HG02642 (cell line): ENCODE results near the gene ARMH3.

Experiments used
- ATAC-seq: cut with Tn5 transposase; IDR thresholded peaks from one replicate; pipeline ENCODE4 v1.9.1; 2021; ENCODE audit warnings: mild to moderate bottlenecking; ENCODE audit not compliant: unreplicated experiment, poor library complexity

Gene ARMH3

DNA sequence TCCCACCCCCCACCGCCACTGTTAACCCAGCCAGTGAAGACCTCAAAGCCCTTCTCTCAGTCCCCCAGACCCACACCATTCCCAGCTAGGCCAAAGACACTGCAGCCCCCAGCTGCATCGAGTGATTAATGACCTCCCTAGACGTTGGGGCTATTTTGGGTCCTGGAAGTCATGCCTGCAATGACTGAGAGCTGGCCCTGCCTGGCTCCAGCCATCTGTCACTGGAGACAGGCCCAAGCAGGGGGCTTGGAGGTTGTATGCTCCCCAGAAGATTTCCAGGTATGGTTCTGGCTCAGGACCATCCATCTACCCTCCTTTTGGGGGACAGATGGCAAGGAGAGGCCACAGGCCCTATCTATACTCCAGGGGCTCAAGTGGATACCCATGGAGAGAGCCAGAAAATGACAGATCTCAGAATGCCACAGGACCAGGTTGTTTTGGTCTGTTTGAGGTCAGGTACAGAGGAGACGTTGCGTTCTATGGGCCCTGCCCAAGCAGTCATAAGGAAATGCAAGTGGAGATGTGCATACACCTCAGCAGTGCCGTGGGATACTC, 217.5 kb downstream of the ARMH3 start:
- no peak for ATAC-seq

DNA sequence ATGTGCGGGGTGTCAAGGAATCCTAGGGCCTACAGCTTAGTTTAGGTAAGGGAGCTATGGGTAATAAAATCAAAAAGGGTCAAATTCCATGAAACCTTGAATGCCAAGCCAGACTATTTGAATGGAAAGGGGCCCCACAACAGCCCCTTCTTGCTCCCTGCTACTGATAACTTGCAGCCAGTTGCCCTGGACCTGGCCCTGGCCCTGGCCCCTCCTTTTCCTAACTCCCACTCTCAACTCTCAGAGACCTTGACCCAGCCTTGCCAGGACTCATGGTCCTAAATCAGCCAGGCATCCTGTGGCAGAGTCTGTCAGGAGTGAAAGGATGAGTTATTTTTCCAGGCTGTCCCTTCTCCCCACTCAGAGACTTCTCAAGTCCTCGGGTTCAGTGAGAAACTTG, 218.2 kb downstream of the ARMH3 start:
- no peak for ATAC-seq

DNA sequence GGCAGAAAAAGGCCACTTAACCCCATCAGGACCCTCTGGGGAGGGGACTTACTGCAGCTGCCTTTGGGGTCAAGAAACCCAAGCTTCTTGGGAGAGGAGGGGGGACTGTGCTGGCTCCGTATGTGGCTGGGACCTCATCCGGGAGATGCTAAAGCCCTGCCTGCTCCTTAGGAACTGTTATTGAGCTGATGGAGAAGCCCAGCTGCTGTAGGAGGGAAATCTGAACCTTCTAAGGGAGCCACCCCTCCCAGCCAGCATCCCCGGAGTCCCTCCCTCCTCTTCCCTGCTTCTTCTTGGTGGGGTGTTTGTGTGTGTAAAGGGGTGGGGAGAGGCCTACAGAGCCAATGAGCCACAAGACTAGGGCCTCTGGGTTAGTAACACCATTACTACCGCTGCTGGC, 220.6 kb downstream of the ARMH3 start:
- no peak for ATAC-seq

DNA sequence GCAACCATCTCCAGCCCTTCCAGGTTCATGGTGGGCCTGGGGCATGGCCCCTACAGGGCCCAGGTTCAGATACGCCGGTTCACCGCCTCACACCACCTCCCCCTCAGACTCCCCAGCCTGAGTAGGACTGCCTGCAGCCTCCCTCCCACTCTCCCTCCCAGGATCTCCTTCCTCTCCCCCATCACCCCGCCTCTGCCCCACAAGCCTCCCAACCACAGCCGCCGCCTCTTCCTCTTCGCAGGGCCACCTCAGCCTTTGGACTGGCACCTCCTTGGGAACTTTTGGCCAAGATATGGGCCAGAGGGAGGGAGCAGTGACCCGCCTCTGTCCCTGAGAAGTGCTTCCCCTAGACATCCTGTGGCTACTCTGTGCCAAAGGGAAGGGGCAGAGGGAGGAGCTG, 221.6 kb downstream of the ARMH3 start:
- no peak for ATAC-seq

DNA sequence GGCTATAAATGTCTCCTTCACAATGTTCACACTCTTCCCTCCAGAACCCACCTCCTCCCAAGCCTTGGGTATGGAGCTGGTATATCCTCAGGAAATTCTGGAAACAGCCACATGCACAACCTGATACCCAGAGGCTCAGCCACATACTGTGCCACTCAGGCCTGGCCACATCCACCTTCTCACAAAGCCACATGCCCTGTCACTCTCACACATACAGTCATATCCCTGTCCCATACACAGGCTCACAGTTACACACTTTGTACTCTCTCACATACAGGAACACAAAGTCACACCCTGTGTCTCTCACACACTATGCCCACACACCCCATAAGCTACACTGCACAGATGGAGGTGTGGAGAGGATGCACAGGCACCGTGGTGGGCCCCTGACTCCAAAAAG, 222.5 kb downstream of the ARMH3 start:
- no peak for ATAC-seq

DNA sequence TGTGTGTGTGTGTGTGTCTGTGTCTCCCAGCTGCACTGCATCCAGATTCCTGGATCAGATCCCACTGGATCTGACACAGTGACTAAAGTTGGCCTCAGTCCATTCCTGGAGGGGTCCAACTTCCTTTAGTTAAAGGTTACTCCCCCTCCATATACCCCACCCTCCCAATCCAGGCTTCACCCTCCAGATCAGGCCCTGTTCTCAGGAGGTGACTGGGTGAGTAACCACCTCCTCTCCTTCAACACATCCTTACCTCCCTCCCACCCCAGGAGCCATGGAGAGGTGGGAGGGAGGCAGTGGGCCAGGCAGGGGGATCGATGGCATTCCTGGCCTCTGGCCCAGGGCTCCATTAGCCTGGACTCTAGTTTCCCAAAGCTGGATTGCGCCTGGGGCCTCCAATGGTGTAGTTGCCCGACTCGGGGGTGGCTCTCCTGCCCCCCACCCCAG, 223.6 kb downstream of the ARMH3 start:
- ATAC-seq, result no peak

DNA sequence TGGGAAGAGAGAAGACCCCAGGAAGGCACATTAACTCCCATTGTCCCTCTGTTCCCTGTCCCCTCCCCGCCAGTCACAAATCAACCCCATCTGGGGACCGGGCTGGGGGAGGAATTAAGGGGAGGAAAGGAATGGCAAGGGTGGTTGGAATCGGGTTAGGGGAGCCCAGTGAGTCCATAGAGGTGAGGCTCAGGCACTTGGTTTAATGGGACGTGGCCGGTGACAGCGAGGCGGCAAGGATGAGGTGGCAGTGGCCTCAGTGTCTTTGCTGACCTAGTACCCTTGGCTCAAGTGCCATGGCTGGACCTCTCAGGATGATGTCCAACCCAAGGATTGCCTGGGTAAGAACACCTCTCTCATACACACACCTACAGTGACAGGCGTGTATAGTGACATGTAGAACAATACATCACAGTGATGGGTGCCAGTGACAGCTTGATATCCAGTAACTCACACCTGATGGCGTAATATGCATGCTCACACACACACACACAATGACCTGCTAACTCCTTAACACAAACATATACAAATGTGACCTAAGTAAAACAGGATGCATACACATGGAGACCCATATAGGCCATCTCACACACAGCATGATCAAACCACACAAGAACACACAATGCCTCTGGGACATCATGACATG, 224.7 kb downstream of the ARMH3 start:
- ATAC-seq, result no peak

DNA sequence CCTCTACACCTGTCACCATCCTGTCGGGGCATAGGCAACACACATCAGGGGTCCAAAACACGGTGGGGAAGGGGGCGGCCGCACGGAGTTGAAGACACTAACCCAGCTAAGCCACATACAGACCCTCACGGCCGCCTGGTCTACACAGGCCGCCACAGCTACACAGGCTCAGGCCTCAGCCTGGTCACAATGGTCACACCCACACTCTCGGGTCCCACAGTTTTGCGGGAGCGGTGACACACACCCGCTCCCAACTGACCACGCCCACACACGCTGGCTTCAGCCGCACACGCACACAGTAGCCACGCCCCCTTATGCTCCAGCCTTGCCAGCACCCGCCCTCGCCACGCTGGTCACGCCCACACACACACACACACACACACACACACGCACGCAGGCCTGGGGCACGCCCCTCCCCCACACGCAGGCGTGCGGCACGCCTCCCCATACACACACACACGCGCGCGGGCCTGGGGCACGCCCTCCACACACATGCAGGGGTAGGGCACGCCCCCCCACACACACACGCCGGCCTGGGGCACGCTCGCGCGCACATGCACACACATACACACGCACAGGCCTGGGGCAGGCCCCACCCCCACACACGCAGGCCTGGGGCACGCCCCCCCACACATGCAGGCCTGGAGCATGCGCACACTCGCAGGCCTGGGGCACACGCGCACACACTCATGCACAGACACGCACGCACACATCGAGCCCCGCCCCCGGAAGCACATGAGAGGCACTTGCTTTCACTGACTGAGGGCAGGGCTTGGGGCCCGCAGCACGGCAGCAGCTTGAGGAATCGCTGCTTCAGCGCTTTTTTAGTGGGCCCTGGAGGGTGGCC, 225.4 kb downstream of the ARMH3 start:
- peak; percentile 68 for ATAC-seq

DNA sequence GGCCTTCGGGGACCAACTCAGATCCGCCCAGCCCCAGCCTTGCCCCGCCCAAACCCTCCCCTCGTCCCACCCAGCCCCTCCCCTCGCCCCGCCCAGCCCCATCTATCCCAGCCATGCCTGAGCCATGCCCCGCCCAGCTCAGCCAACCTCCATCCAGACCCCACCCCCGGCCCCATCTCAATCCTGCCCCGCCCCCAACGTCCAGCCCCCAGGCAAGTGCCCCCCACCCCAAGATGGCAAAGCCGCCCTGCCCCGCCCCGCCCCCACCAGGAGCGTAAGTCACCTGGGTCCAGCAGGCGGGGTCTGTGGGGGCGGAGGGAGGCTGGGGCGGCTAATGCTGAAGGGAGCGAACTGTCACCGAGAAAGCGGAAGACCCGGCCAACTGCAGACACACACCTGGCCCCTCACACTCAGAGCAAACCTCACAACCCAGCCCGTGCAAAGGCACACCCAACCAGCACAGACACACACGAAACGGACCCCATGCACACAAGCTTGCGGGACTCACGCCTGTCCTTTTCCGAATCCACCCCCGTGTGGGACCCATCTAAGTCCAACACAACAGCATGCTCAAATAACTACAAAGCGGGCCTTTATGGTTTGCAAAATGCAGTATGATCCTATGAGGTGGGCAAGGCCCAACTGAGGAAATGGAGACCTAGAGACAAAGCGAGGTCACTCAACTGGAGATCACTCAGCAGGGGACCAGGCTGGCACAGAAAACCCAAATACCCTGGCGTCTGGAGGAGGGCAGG, 226.2 kb downstream of the ARMH3 start:
- peak; percentile 7 for ATAC-seq

DNA sequence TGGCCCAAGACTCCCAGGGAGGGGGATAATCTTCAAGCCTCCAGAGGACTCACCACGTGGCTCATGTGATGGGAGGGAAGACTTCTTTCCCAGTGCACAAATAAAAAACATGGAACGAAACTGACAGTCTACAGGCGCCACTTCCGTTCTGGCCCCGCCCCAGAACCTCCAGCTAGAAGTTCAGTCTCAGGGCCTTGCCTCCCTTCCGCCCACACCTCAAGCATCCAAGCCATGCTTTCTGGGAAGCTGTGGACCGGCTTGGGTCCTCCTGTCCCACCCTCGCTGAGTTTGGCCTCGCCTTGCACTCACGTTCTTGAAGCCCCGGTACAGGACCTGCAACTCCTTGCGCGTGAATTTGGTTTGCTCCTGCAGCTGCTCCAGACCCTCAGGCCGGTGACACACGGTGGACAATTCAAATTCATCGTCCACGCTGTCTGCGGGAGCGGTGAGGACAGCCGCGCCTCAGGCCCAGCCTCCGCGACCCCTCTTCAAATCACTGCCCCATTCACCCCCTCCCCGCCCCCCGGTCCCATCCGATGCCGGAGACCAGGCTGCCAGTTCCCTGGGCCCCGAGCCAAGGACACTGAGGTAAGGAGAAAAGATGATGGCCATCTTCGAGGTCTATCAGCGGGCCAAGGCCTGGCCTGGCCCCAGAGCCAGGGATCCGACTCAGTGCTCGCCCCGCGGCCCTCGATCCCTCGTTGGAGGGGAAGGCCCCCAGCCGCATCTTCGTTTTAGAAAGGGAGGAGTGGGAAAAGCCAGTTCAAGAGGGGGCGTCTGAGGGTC, 227.0 kb downstream of the ARMH3 start:
- ATAC-seq, result no peak

DNA sequence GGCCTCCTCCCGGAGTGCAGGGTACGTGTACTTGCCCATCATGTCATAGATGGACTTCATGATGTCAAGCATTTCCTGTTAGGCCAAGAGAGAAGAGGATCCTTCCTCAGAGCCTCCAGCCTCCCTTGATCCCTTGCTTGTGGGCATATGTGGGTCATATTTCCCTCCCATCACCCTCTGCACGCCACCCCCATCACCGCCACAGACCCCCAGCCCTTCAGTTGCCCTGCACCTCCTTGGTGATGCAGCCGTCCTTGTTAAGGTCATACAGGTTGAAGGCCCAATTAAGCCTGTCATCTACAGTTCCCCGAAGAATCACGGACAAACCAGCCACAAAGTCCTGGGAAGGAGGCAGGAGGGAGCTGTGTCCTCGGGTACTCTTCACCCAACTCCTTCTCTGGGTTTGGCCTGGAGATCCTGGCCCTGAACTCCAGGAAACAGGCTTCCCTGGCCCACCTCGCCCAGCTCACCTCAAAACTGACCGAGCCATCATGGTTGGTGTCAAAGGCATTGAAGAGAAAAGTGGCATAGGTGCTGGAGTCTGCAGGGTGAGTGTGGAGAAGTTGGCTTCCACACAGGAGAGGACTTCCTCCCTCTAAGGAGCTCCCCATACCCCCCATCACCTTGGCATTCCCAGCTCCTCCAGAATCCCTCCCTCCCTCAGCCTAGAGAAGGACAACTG, 227.9 kb downstream of the ARMH3 start:
- no peak for ATAC-seq

DNA sequence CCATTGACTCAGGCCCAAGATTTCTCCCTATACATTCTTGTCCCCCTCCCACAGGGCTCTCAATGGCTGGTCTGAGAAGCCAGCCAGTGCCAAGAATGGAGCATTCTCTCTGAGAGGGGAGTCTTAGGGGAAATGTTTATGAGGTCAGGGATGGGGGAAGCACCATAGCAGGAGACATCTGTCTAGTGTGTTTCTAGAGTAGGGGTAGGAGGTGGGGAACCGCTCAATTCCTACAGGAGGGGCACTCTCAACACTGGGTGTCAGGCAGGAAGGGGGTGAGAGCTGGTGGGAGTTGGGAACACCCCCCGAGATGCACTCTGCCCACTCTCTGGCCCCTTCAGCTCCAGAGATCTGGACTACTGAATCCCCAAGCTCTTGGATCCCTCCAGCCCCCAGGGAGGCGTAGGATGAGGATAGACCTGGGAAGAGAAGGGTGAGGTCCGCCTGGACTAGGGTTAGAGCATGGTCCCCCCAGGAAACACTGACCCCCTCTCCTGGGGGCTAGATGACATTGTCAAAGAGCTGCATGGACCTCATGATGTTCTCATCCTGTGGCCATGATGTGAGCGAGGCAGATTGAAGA, 229.0 kb downstream of the ARMH3 start:
- ATAC-seq, result no peak

DNA sequence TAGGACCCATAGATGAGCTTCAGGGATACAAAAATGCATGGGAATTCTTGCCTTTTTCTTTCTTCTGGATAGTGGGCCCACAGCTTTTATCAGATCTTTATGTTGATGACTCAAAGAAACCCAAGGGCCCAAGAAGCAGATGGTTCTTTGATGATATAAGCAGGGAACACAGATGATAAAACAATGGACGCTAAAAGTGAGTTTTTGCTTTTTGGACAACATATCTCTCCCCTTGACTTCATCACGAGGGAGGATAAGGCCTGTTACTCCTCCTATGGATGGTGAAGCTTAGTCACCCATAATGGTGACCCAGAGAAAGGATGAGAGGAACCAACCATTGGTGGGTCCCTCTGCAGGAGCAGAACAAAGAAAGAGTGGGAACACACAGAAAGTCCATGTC, 231.2 kb downstream of the ARMH3 start:
- no peak for ATAC-seq

DNA sequence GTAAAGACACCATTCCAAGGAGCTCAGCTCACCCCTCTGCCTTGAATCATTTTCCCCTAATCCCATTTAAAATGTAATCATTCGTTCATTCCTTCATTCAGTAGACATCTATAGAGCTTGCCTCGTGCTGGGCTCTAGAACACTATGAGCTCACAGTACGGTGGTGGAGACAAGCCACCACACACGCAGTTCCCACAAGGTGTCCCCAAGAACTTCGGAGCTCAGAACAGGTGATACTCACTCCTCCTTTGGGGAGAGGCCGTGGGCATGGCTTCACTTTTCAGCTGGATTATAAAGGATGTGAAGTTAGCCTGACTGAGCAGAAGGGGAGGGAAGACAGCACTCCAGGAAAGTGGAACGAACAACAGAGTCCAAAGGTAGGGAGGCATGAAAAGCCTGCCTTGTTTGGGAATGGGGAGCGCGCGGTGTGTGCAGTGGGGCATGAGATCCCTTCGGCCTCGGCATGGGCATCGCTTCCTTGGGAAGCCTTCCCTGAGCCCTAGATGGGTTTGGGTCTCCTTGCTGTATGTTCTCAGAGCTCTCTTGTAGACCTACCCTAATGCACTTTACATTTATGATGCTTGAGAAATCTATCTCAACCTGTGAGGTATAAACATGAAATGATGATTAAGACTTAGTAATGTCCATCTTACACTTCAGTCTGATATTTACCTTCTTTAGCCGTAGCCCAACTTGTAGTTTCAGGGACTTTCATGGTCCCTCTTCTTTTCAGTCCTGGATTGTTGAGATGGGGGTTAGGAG, 236.9 kb downstream of the ARMH3 start:
- peak; percentile 19 for ATAC-seq

DNA sequence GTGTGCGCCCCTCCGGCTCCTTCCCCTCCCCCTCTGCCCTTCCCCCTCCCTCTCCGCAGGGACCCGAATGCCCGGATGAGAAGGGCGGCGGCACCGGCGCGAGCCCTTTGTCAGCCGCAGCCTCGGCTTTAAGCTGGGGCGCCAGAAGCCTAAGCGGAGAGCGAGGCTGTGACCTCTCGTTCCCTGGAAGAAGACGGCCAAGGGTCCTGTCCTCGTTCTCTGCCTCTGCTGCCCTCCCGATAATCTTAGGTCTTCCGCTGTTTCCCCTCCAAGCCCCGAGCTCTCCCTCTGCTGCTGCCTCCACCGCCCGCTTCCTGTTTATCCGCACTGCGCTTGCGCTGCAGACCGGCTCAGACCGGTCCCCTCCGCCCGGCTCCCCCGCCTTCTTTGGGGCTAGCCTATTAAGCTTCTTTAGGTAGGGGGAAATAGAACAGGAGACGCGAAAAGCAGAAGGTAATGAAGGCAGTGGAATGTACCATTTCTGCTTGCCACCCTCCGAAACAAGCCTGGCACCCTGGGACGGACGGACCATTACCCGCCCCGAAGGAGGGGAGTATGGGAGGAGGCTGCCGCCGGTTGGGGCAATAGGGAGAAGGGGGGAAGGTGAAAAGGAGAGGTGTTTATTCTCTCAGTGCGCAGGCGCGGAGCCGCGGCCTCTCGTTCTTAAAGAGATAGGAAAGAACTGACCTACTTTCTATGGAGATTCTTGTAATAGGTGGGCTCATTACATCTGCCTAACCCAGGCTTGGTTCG, 237.7 kb downstream of the ARMH3 start, which contains the start of gene OGA:
Gene OGA (minus strand): TSS at position 326 of the 753 bp plus-strand sequence. CDS start 422 bp downstream, outside the sequence.
- ATAC-seq, result peak; percentile 88

DNA sequence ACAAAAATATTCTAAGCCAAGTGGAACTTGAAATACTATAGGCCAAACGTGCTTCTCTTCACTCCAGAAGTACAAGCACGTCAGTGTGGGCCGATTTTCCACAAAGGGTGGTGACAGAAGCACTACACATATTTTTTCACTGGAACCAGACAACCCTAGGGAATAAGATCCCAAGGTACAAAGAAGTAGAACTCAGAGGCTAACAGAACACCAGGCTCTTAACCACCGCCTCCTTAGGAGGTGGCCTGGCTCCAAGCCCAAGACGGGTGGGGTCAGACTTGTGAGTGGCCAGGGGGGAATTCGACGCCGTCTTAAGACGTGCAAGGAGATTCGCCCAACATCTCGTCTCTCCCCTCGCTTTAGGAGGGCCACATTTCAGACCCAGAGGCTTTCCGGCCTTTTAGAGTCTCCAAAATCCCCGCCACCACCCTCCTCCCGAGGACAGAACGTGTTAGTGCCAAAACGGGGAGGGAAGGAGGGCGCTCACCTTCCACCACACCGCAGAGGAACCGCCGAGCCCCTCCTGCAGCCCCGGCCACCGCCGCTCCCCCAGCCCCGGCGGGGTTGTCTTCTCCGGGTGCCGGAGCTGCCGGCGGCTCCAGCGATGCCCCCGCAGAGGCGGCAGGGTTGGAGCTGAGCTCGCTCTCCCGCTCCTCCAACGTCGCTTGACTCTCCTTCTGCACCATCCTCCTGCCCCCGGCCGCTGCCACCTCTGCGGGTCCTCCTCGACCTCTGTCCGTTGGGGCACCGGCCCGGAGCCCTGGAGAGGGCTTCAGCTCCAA, 238.4 kb downstream of the ARMH3 start:
- peak; percentile 1 for ATAC-seq

DNA sequence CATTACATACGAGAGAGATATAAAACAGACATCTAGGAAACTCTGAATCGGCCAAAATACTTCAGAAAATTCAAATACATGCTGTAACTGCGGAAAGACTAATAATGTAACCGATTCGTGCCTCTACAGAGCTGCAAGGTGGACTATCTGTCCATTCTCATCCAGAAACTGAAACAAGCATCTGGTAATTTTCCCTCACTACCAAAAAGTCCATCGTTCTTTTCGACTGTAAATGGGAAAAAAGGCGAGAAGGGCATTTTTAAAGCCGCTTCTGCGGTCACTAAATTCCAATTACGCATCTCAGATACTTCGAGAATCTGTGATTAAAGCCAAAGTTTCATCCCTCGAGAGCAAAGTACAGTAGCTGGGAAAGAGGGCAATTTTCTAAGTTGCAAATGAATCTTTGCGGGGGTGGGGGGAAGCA, 239.0 kb downstream of the ARMH3 start:
- ATAC-seq, result no peak
